ENCODE measurements around the gene CRYGN.
A peak's percentile ranks its signal among the peaks of the same experiment; 100 is the strongest.

The CRYGN gene, protein sequence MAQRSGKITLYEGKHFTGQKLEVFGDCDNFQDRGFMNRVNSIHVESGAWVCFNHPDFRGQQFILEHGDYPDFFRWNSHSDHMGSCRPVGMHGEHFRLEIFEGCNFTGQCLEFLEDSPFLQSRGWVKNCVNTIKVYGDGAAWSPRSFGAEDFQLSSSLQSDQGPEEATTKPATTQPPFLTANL

GRCh38 chr7:151439855-151440798 lies at the start of gene CRYGN:
TSS of gene CRYGN (minus strand) at chr7:151440141. CDS start at chr7:151439917, 224 bp downstream.
- FAIRE-seq, result no peak

- no peak for FAIRE-seq
These were observed 49.6 kb upstream of the CRYGN start for GRCh38 chr7:151489498-151489897.

DNA sequence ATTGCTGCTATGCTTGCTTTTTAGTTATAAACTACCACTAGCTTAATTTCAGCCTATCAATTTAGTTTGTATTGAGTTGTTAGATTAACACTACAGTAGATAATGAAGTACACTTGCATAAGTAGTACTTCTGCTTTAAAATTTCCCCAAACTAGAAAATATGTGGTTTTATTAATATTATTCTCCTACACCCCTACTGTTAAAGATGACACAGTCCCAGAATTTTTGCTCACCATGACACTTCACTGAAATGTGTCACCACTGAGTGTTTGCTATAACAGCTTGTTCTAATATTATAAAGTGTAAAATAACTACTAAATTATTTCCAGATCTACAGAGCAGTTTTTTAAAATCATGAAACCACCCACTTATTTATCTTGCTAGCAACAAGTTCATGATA lies 48.2 kb upstream of the CRYGN start:
- FAIRE-seq, result no peak

- no peak for FAIRE-seq
These were observed 47.3 kb upstream of the CRYGN start for GRCh38 chr7:151487228-151487627.

GRCh38 chr7:151486074-151486473 lies 46.1 kb upstream of the CRYGN start:
- FAIRE-seq, result no peak

GRCh38 chr7:151484971-151485707 lies 45.2 kb upstream of the CRYGN start:
- no peak for FAIRE-seq

- no peak for FAIRE-seq
These were observed 43.7 kb upstream of the CRYGN start for GRCh38 chr7:151483711-151483983.

DNA sequence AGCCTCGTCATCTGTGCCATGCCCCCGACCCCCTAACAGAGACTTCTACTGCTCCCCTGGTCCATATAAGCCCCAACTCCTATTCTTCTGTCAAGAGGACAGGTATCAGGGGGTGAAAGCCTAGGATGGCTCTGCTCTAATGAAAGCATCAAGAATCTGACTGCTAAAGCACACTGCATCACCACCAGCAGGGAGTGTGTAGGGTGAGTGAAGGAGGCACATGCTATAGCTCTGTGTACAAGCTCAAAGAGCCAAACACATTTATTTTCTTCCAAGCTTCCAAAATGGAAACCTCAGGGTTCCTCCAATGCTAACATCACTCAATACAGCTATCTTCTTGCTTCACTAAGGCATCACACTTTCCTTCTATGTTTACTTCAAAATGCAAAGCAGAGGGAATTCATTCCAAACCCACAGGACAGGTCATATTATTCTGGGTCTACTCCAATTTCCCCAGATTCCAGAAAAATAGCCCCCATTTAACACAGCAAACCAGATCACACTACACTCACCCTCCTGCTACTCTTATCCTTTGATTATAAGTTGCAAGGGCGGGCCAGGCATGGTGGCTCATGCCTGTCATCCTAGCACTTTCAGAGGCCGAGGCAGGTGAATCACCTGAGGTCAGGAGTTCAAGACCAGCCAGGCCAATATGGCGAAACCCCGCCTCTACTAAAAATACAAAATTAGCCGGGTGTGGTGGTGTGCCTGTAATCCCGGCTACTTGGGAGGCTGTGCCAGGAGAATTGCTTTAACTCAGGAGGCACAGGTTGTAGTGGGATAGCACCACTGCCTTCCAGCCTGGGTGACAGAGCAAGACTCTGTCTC lies 43.2 kb upstream of the CRYGN start:
- FAIRE-seq, result no peak

- no peak for FAIRE-seq
These were observed 41.9 kb upstream of the CRYGN start for GRCh38 chr7:151481650-151482505.

GRCh38 chr7:151477867-151478266 lies 37.9 kb upstream of the CRYGN start:
- FAIRE-seq, result no peak

DNA sequence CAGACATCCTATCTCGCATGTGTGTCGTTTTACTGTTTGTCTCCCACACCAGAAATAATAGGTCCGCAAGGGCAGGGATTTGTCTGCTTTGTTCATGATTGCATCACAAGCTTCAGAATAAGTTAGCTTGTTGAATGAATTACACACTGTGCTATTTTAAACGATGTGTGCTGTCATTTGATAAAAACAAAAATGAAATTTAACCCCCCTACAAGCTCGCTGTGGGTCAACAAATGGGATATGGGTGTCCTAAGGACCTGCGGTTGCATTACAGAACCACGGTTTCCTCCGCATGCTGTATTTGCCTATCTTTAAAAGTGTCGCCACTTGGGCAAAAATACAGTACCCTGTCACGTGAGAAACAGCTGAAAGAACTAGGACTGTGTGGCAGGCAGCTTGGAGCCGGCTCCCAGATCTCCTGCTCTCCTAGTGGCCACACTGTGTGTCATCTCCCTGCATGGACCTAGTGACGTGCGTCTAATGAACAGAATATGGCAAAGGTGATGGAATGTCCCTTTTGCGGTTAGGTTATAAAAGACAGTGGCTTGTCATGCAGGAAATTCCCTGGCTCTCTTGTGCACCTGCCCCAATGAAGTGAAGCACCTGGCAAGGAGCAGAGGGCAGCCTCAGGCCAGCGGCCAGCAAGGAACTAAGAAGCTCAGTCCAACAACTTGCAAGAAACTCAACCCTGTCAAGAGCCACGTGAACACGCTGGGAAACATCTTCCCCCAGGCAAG lies 32.9 kb upstream of the CRYGN start:
- no peak for FAIRE-seq

DNA sequence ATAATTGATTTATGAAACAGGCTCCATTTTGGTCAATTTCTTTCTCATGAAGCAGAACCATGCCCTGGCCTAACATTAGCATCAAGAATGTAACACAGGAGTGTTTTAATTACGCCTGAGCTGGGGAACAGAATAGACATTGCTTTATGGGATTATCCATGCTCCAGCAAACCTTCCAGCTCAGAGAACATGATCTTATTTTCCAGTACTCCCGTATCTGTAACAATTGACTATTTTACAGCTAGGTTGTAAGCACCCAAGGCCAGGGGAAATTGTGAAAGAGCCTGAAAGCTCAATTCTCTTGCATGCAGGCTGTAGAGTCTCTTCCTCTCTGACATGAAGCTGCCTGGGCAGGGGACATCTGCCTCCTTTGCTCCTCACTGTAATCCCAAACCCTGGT lies 30.8 kb upstream of the CRYGN start:
- FAIRE-seq, result peak; percentile 53

GRCh38 chr7:151469281-151469680 lies 29.3 kb upstream of the CRYGN start:
- FAIRE-seq, result no peak

GRCh38 chr7:151468217-151469018 lies 28.5 kb upstream of the CRYGN start:
- no peak for FAIRE-seq

- no peak for FAIRE-seq
These were observed 25.2 kb upstream of the CRYGN start for GRCh38 chr7:151465169-151465568.

DNA sequence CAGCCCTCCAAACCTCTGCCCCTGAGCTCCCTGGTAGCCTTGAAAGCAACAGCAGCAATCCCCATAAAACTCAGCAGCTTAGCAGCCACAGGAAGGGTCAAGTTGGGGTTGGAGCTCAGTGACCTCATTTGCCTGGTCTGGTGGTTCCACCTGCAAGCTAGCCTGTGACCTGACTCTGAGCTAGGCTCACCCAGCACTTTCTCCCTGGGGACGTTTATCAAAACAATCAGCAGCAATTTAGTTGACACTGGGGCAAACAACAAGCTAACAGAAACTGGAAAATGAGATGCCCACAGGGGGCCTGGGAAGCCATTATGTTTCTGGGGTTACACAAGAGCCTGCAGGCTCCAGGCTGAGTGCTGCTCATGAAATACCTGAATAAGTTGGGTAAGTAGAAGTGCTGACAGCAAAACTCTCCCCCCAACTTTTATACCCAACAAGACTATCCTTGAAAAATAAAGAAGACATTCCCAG lies 22.4 kb upstream of the CRYGN start:
- no peak for FAIRE-seq

- no peak for FAIRE-seq
These were observed 21.9 kb upstream of the CRYGN start for GRCh38 chr7:151461942-151462230.

DNA sequence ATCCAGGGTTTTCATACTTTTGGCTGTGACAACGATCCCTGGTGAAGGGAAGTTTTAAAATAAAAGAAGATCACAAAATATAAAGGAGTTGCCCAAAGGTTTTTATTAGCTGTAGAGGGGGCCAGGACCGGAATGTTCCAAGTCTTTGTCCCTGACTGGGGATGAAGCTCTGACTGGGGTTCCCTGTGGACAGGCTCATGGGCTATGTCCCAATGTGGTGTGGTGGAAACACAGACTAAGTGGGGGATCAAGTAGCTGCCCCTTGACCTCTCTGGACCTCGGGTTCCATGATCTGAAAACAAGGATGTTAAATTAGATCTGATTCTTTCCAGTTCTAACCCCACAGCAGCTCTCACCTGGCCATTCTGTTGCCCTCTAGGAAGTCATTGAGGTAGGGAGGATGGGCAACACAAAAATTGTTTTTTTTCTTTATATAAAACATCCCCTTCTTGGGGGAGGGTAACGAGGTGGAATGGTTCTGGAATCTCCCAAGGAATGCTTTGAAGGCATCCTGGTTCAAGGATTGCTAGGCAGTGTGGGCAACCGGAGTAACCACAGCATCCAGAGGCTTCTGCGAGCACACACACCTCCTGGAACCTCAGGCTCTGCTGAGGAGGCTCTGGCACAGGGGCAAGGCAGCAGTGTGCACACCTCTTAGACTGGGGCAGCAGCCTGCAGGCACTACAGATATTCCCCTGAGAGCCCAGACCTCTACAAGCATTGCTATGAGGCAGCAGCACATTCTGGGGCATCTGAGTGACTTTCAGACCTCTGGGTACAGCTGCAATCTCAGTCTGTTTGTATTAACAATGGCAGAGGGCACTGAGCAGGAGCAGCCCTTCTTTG lies 21.4 kb upstream of the CRYGN start:
- no peak for FAIRE-seq

DNA sequence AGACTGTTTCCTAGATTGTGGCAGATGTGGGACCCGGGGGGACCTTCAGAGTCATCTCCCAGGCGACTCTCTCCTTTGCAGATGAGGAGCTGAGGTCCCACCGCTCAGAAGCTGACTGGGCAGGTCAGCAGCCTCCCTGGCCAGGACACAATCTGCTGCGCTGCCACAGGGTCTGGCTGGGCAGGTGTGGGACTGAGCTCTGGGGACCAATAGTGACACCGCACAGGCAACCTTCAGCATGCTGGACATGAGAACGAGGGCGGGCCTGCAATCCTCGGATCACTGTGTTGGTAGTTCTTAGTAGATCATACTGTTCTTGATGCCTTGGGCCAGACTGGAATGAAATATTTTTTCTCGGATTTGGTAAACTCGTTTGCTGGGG lies 20.5 kb upstream of the CRYGN start:
- FAIRE-seq, result no peak
